WI38 (cell line): ENCODE results near the gene GULP1.

ENCODE experiments used
- H3K4me3 ChIP-seq: 2 replicates; pipeline ENCODE4 v1.5.1; 2011; ENCODE audit warnings: low read depth, mild to moderate bottlenecking, control low read depth, low read length
- TF ChIP-seq, protein P1 (sequence below): IDR thresholded peaks from 2 replicates; pipeline ENCODE4 v1.5.1; 2012; ENCODE audit warnings: low read depth, mild to moderate bottlenecking, control low read depth, low read length

GULP1 gene

DNA sequence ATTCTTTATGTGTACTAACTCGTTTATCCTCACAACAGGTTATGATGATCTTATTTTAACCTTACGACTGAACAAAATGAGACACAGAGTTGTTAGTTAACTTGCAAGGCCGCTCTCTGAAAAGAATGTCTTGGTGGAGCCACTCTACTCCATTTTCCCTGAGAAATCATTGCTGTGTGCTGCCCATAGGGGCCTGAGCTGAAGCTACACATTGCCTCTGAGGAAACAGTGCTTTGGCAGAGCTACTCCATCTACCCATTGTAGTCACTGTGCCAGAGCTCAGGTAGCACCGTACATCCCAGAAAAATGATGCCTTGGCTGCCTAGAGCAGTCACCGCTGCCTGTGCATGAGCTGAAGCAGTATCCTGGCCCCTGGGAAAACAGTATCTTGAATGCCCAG, 61.6 kb downstream of the GULP1 start:
- no peak overlapping the region for H3K4me3 ChIP-seq
- TF ChIP-seq, protein P1, sequence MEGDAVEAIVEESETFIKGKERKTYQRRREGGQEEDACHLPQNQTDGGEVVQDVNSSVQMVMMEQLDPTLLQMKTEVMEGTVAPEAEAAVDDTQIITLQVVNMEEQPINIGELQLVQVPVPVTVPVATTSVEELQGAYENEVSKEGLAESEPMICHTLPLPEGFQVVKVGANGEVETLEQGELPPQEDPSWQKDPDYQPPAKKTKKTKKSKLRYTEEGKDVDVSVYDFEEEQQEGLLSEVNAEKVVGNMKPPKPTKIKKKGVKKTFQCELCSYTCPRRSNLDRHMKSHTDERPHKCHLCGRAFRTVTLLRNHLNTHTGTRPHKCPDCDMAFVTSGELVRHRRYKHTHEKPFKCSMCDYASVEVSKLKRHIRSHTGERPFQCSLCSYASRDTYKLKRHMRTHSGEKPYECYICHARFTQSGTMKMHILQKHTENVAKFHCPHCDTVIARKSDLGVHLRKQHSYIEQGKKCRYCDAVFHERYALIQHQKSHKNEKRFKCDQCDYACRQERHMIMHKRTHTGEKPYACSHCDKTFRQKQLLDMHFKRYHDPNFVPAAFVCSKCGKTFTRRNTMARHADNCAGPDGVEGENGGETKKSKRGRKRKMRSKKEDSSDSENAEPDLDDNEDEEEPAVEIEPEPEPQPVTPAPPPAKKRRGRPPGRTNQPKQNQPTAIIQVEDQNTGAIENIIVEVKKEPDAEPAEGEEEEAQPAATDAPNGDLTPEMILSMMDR, result no peak

DNA sequence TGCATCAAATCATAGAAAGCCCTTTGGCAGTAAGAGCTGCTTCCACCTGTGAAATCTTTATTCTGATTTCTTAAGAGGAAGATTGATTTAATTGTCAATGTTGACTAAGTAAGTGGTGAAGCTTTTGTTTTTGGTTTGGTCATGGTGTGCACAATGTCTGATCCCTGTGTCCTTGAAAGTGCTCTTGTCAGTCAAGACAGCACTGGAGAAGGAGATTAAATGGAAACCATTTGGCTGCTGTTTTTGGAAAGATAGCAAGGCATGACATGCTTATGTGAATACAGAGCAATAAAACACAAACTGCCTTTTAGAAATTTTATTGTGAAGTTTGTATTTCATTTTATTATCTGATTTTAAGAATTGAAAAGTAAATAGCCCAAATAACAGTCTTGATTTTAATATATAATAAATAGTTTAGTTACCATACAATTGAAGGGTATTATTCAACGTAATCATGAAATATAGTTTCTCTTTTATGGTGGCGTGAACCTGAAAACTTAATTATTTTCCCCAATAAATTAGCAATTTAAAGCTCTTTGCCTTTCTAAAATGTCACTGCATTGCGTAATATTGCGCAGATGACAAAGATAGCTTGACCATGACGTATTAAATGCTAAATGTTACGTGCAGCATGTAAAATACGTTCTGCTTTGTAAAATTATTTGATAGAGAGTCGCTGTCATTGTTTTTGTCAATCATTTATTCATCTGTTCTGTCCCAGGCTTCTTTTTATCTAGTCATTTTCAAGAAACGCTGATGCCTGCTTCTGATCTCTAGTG, 69.0 kb downstream of the GULP1 start:
- H3K4me3 ChIP-seq, result no peak overlapping the region
- TF ChIP-seq, protein P1, result no peak

- TF ChIP-seq, protein P1, result no peak
These were observed 72.5 kb downstream of the GULP1 start for GRCh38 chr2:188364033-188364630.

DNA sequence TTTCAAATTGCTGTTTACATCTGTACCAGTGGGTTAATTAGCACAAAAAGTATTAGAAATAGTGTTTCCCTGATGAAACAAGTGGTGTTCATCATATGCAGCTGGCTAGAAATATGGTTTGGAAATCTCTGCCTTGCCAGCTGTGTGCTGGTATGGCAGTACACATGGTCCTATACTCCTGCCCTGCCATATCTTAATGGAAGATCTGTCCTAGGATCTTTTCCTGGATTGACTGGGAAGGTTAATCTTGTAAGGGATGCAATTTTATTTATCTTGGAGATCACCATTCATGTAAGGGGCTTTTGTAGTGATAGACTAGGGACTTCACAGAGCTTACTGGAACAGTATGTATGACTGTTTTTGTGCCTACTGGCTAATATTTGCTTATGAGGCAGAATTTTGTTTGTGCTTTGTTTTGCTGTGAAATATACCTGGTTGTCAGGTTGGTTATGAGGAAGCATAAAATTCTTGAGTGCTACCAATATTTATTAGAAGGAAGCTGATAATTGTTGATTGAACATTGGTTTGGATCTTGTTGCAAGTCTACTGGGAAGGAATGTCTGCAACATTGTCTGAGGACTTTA, 73.5 kb downstream of the GULP1 start:
- TF ChIP-seq, protein P1, result no peak
- no peak overlapping the region for H3K4me3 ChIP-seq

More at GRCh38 chr2:188364033-188364630, 72.5 kb downstream of the GULP1 start:
- H3K4me3 ChIP-seq, result no peak overlapping the region

DNA sequence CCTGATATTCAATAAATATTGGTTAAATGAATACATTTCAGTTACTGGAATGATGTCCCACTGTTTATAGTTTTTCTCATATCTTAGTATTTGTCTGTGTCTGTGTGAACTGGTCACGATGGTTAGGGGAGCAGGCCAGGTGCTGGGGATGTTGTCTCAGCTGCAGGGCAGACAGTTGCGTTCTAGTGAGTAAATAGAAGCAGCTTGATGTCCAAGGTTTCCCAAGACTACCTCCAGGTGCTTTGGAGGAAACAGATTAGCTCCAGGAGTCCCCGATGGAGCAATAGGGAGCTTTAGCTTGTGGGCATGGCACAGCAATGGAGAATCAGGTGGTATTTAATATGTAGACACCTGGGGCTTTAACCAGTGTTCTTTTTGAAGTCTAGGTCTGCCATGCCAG, 75.5 kb downstream of the GULP1 start:
- H3K4me3 ChIP-seq, result no peak overlapping the region
- TF ChIP-seq, protein P1, result no peak

DNA sequence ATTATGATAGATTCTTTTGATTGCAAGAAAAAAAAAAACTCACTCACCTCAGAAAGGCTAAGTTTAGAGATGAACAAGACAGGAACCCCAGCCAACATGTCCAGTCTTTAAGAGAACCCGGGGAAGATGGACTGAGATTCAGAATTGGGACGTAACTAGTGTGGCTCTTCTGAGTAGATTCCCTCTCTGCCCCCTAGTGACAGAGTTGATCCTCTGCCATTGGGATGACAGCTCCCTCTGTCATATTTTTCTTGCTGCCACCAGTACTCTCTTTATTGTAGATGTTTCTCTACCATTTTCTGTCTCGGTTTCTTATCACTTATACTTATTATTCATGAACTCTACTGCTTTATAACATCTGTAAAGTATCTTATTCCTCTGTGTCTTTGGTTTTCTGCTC, 77.7 kb downstream of the GULP1 start:
- TF ChIP-seq, protein P1, result peak; percentile 56; the same call in 1 of the 2 replicates
- H3K4me3 ChIP-seq, result no peak overlapping the region
